SU-DHL-6 (cell line): Measurements from ENCODE around the gene TMEM248.

Experiments used
- EZH2phosphoT487 ChIP-seq: fragments of 200-600 bp; sonication (generic), shearing (Covaris generic); conservative IDR thresholded peaks from 2 replicates; pipeline ENCODE4 v1.6.1; 2018; ENCODE audit warnings: mild to moderate bottlenecking, antibody characterized with exemption, low read length, moderate library complexity, mixed read lengths
- TF ChIP-seq, protein P1 (sequence below): fragments of 200-600 bp; sonication (generic); IDR thresholded peaks from one replicate; pipeline ENCODE4 v1.5.1; 2017; ENCODE audit warnings: antibody characterized with exemption, mild to moderate bottlenecking, low read length, moderate library complexity; ENCODE audit not compliant: insufficient read depth, poor library complexity, severe bottlenecking

DNA sequence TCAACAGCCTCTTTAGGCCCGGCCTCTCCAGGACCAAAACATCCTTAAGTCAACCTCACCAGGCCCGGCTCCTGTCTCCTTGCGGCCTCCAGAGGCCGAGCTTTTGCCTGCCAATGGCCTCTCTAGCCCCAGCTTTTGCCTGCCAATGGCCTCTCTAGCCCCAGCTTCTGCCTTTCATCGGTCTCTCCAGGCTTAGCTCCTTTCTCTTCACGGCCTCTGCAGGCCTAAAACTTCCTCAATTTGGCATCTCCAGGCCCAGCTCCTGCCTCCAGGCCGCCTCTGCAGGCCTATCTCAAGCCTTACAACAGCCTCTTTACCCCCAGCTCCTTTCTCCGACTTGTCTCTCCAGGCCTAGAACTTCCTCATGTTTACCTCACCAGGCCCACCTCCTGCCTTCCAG, 15.7 kb upstream of the TMEM248 start:
- TF ChIP-seq, protein P1, sequence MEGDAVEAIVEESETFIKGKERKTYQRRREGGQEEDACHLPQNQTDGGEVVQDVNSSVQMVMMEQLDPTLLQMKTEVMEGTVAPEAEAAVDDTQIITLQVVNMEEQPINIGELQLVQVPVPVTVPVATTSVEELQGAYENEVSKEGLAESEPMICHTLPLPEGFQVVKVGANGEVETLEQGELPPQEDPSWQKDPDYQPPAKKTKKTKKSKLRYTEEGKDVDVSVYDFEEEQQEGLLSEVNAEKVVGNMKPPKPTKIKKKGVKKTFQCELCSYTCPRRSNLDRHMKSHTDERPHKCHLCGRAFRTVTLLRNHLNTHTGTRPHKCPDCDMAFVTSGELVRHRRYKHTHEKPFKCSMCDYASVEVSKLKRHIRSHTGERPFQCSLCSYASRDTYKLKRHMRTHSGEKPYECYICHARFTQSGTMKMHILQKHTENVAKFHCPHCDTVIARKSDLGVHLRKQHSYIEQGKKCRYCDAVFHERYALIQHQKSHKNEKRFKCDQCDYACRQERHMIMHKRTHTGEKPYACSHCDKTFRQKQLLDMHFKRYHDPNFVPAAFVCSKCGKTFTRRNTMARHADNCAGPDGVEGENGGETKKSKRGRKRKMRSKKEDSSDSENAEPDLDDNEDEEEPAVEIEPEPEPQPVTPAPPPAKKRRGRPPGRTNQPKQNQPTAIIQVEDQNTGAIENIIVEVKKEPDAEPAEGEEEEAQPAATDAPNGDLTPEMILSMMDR: no peak
- no peak for TF ChIP-seq EZH2phosphoT487
